GM18508 (cell line): ENCODE results near the gene WNK1.
A peak's percentile ranks its signal among the peaks of the same experiment; 100 is the strongest.

Experiments
- ATAC-seq: cut with Tn5 transposase; IDR thresholded peaks from one replicate; pipeline ENCODE4 v1.9.1; 2021; ENCODE audit warnings: moderate number of reproducible peaks; ENCODE audit not compliant: insufficient read depth, unreplicated experiment

Gene WNK1

DNA sequence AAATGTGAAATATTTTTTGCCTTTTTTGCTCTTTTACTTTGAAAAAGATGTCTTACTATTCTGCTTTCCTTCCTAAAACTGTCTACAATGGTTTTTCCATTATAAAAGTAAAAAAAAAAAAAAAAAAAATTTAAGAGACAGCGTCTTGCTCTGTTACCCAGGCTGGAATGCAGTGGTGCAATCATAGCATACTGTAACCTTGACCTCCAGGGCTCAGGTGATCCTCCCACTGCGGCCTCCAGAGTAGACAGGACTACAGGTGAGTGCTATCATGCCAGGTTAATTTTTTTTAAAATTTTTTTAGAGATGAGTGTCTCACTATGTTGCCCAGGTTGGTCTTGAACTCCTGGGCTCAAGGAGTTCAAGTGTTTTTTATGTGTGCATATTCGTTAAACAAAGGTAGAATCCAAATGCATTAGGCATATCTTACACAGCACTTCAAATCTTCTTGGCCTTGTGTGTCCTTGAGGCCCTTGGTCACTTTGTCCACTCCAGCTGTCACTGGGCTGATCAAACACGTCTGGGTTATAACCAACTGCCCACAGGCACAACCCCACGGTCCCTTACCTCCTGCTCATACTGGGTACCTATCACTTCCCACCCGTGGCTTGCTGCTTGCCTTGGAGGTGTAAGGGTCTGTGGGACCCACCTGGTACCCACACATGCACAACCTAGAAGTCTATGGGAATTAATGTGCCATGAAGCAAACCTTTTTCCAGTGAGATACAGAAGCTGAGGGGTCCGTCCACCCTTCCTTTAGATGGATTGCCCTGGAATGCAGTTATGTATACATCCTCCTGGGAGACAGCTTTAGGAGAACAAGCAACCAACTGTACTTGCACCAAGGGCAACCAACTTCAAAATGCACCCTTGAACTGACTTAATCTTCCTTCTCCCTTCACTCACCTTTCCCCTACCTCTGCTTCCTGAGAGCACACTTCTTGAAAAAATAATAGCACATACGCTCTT, 184.3 kb downstream of the WNK1 start:
- no peak for ATAC-seq

DNA sequence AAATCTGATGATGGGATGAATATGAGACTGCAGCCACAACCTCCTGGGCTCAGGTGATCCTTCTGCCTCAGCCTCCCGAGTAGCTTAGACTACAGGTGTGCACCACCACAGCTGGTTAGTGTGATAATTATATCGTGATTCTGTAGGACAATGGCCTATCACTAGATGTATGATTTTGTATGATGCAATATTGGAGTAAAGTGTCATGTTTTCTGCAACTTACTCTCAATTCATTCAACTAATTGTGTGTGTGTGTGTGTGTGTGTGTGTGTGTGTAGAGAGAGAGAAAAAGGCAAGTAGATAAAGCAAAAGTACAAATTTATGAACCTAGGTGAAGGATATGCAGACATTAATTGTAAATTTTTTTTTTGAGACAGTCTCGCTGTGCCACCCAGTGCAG, 186.4 kb downstream of the WNK1 start:
- ATAC-seq = no peak

DNA sequence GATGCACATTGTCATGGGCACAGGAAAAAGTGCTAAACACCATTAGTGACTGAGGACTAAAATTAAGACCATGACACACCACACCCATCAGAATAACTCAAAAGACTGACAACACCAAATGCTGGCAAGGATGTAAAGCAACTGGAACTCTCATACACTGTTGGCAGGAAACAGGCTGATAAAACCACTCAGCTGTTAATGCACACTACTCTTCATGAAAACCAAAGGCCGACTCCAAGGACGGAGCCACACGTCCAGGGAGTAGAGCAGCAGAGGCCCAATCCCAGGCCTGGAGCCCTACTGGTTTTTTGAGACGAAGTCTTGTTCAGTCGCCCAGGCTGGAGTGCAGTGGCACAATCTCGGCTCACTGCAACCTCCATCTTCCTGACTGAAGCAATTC, 190.7 kb downstream of the WNK1 start:
- ATAC-seq = no peak

DNA sequence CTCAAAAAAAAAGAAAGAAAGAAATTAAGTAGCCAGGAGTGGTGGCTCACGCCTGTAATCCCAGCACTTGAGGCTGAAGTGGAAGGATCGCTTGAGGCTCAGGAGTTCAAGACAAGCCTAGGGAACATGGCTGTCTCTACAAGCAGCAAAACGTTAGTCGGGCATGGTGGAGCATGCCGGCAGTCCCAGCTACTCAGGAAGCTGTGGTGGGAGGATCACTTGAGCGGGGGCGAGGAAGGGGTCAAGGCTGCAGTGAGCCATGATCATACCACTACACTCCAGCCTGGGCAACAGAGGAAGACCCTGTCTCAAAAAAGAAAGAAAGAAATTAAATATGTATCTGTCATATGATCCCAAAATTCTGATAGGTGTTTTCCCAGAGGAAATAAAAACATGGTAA, 191.8 kb downstream of the WNK1 start:
- no peak for ATAC-seq

DNA sequence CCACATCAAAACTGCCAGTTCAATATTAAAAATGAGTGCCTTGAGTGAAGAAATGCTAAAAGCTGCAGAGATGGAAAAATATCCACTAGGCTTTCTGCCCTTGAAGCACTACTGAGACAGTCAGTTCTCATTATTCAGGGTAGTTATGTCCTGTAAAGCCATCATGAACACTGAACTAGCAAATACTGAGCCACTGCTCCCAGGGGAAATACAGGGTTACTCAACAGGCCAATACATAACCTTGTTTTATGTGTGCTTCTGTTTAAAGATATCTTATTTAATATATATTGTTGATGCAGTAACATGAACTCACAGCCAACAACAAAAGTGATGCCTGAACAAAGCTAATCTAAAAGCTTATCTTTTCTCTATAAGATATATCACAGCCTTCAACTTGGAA, 193.8 kb downstream of the WNK1 start:
- ATAC-seq = no peak

DNA sequence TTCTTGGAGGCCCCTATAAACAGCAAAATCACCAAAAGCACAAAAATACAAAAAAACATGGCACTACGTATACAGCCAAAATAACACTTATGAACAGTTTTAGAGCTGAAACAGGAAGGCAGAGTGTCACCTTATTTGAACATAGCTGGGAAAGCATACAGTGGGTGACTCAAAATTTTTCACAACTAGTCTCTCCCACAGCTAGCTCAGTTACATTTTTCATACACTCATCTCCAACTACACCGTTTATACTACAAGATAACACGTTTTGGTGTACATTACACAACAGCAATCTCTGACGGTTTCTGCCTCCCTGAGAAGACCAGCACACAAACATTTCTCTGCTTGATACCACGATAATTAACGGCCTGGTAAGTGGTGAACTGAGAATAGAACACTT, 194.3 kb downstream of the WNK1 start:
- ATAC-seq = no peak

DNA sequence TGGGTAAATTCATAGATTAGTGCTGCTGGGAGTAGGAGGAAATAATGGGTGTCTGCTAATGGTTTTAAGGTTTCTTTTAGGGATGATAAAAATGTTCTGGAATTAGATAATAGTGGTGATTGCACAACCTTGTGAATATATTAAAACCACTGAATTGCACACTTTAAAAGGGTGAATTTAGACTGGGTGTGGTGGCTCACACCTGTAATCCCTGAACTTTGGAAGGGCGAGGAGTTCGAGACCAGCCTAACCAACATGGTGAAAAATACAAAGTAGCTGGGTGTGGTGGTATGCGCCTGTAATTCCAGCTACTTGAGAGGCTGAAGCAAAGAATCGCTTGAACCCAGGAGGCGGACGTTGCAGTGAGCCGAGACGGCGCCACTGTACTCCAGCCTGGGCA, 195.9 kb downstream of the WNK1 start:
- ATAC-seq = no peak

DNA sequence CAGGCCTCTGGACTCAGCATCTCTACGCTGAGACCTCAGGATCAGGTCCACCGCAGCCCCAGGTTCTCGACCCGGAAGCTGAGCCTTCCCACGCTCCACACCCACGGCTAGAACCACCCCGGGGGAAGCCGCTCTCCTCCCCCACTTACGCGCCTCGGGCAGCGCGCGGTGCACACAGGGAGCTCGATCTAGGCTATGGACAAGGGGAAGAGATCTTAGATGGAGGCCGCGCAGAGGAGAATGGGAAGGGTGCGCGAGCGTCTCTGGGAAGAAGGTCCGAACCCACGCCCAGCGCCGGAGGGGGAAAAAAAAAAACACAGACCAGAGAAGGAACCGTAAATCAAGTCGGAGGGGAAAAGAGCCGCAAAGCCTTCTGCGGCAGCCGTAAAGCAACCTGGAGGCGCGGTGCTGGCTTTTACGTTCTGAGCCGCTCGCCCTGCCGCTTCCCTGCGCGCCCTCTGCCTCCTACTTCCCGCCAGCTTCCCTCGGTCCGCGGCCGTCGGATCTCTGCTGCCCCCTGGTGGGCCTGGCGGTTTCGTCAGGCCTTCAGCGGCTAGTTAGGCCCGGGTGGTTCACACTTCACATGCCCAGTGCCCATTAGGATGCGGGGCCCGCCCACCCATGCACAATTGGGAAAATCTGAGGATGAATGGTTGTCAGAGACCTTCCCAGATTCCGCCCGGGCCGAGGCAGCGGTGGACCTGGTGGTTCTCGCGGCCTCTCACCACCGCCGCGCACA, 197.2 kb downstream of the WNK1 start, which contains the start of gene RAD52:
TSS of gene RAD52 (minus strand) at position 242 of the 739 bp plus-strand sequence. CDS start 16,636 bp downstream, outside the sequence.
- peak; percentile 66 for ATAC-seq

DNA sequence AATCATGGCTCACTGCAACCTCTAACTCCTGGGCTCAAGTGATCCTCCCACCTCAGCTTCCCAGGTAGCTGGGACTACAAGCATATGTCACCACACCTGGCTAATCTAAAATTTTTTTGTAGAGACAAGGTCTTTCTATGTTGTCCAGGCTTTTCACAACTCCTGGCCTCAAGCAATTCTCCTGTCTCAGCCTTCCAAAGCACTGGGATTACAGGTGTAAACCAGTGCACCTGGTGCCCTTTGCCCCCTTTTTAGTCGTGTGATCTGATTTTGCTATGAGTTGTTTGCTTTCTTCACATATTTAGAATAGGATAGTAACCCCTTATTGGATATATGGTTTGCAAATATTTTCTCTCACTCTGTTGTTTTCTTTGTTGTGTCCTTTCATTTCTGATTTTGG, 198.8 kb downstream of the WNK1 start:
- ATAC-seq = no peak

DNA sequence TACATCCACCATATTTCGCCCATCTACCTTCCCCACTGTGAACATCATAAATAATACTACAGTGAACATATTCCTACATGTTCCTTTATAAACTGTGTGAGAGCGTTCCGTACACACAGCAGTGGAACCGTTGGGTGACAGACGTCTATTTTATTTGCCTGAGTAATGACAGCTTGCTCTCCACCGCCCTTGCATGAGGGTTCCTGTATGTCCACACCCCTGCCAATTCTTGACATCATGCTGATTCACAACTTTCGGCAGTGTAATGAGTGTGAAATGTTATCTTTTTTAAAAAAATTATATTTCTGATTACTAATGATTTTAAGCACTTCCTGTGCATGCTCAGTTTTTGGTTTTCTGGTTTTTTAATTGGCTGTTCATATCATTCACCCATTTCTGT, 201.4 kb downstream of the WNK1 start:
- ATAC-seq = no peak

DNA sequence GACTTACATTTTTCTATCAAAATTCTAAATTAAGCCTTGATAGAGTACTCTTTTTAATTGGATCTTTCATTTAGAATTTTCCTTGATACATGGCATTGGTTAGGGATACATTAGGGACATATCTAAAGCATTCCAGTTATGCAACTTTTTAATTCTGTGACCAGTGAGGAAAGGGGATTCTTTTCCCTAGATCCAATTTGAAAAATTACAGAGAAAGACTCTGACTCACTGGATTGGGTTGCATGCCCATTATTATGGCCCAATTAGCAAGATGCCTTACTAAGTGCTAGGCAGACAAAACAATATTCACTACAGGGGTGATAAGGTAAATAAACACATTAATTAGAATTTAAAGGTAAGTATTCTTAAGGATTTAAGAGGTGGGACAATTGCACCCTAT, 202.4 kb downstream of the WNK1 start:
- ATAC-seq = no peak

DNA sequence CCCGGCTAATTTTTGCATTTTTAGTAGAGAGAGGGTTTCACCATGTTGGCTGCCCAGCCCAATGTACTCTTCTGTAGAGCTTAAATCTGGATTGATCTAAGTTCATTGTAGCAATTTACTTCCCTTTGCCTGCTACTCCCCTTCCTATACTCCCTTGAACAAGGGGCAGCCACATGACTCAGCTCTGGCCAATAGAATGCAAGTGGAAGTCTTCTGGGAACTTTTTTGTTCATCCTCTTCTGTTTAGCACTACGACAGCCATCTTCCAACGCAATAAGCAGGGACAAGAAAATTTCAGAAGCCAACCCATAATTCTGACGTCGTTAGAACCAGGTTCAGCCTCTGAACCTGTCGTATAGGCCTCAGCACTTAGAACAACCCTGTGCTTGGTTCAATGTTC, 203.6 kb downstream of the WNK1 start:
- no peak for ATAC-seq

DNA sequence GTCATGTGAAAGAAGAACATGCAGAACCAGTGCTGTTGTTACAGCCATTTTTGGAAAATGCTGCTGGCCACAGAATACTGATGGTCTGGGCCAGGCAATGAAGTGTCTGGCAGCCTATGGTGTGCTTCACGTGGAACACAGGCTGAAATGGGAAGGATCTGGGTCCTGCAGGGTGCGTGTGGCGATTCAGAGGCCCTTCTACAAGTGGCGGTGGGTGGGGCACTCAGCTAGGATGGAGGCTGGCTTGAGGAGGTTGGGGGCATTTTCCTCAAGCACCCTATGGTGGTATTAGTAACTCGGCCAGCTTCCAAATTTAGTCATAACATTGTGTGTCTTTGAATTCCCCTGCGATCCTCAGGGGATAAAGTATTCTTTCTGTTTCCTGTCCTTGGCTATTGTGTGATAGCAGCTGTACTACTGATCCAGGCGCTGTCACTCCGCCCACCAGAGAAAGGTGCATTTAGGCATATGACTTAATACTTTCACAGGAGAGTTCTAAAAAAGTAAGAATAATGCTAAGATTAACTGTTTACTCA, 206.3 kb downstream of the WNK1 start:
- no peak for ATAC-seq
